ENCODE results near the gene STK33. TPM values are rescaled to one million over a fixed set of nuclear protein-coding genes. Genes with fewer than 3 reads are reported as not detected.

The STK33 gene
- total and polyA plus RNA-seq, 2 of the 13 experiments (the other 11 are each of a cell fraction or from before 2014, with no cell fraction given): 2.7 to 12.6 TPM

GRCh38 chr11:8593935-8594909 is at the start of gene STK33 (continued):
- TF ChIP-seq ZNF414 (CRISPR knock-in tag; IDR thresholded peaks at IDR 0.05): no peak
- TF ChIP-seq PITX1 (CRISPR knock-in tag; IDR thresholded peaks at IDR 0.05): no peak
- no peak for TF ChIP-seq GLMP (CRISPR knock-in tag; IDR thresholded peaks at IDR 0.05; ENCODE audit: borderline replicate concordance)
- no peak for TF ChIP-seq ZC3H13 (CRISPR knock-in tag; IDR thresholded peaks at IDR 0.05)
- no peak for TF ChIP-seq CHD2 (IDR thresholded peaks at IDR 0.05; ENCODE audit: low read depth, low read length)
- TF ChIP-seq HOMEZ (CRISPR knock-in tag; IDR thresholded peaks at IDR 0.05; ENCODE audit: low read depth): no peak
- TF ChIP-seq RBM39 (IDR thresholded peaks at IDR 0.05; ENCODE audit: low read depth, low read length, poor library complexity, severe bottlenecking): no peak
- no peak for TF ChIP-seq ZNF7 (CRISPR knock-in tag; IDR thresholded peaks at IDR 0.05)
- no peak for TF ChIP-seq ZKSCAN1 (IDR thresholded peaks at IDR 0.05; ENCODE audit: low read length)
- TF ChIP-seq ZNF280B (CRISPR knock-in tag; IDR thresholded peaks at IDR 0.05; ENCODE audit: borderline replicate concordance): no peak; the same call in 1 of the 2 replicates
- no peak for TF ChIP-seq PLSCR1 (CRISPR knock-in tag; IDR thresholded peaks at IDR 0.05; ENCODE audit: borderline replicate concordance)
- no peak for TF ChIP-seq ZNF367 (CRISPR knock-in tag; IDR thresholded peaks at IDR 0.05; ENCODE audit: borderline replicate concordance)
- no peak for TF ChIP-seq JARID2 (CRISPR knock-in tag; IDR thresholded peaks at IDR 0.05; ENCODE audit: insufficient replicate concordance)
- TF ChIP-seq NR3C1 (CRISPR knock-in tag; IDR thresholded peaks at IDR 0.05): no peak
- no peak for TF ChIP-seq HNRNPL (IDR thresholded peaks at IDR 0.05; ENCODE audit: low read depth, low read length)
- no peak for TF ChIP-seq MAFF (IDR thresholded peaks at IDR 0.05; ENCODE audit: low read depth, low read length)
- no peak for TF ChIP-seq FOSL1 (CRISPR knock-in tag; IDR thresholded peaks at IDR 0.05; ENCODE audit: borderline replicate concordance)
- TF ChIP-seq MTF2 (CRISPR knock-in tag; IDR thresholded peaks at IDR 0.05; ENCODE audit: borderline replicate concordance): peak; percentile 52; the same call in 1 of the 2 replicates
- TF ChIP-seq NCOA5 (CRISPR knock-in tag; IDR thresholded peaks at IDR 0.05): no peak
- no peak for TF ChIP-seq ZBTB46 (CRISPR knock-in tag; IDR thresholded peaks at IDR 0.05; ENCODE audit: borderline replicate concordance)
- no peak for TF ChIP-seq ZFP36L1 (CRISPR knock-in tag; IDR thresholded peaks at IDR 0.05)
